Stimulated activated effector memory CD8-positive, alpha-beta T cell treated with anti-CD3 and anti-CD28 coated beads, Interleukin-12 subunit alpha, Interleukin-12 subunit beta, amount 100 ng/mL, for 72 hours (primary cell): ENCODE results near the gene SAT2.

ENCODE experiments used
- ATAC-seq: fragments of 150-1000 bp; cut with Tn5 transposase; 2 replicates; pipeline ENCODE4 v1.10.0; 2021
- DNase-seq, 2 donors: peaks; one replicate each; pipeline ENCODE4 v3.0.0; 2021 to 2022; ENCODE audit warnings: low spot score in 2 of 2
- H3K27ac Mint-ChIP-seq: one replicate; pipeline ENCODE4 v1.8.0; 2022; ENCODE audit warnings: mild to moderate bottlenecking, mixed read lengths
- H3K36me3 Mint-ChIP-seq: one replicate; pipeline ENCODE4 v1.8.0; 2022; ENCODE audit warnings: mild to moderate bottlenecking, mixed read lengths
- H3K4me1 Mint-ChIP-seq: one replicate; pipeline ENCODE4 v1.8.0; 2022; ENCODE audit warnings: mixed read lengths
- H3K4me3 Mint-ChIP-seq: one replicate; pipeline ENCODE4 v1.8.0; 2022; ENCODE audit warnings: mild to moderate bottlenecking, mixed read lengths
- H3K9me3 Mint-ChIP-seq: one replicate; pipeline ENCODE4 v1.8.0; 2022; ENCODE audit warnings: mixed read lengths

Gene SAT2

DNA sequence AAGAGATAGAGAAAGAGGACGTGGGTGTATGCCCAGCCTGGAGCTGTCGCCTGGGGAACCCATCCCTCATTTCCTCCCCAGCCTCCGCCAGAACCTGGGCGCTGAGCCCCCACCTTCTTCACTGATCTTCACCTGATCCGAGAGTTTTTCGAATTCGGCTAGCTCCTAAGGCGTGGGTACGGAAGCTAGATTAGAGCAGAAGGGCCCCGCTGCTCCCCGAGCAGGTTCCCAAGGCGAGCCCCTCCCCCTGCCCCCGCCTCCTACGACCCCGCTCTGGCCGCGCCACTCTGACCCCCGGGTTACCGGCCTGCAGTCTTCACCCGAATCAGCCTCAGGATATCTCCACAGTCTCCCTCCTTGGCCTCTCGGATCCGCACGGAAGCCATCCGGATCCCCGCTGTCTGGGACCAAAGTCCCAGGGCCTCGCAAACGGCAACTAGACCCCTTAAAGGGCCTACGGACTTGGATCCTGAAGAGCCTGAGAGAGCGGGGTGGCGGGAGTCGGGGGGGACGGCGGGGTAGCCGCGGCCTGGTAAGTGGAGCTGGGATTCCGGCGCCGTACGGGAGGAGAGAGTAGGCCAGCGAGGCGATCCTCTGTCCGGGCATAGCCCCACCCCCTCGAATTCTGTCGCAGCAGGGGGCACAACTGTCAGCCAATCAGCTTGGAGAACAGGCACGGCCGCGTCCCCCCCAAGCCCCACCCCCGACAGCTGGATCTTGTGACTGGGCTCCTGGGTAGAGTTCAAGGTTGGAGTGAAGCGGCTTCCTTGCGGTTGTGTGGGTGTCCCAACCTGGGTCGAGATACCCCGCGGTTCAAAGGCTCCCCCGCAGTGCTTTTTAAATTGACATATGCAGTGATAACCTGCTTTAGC, at the start of gene SAT2:
SAT2 (minus strand) TSS at position 572 of the 872 bp plus-strand sequence; CDS start at position 386, 186 bp downstream.
- peaks cover 12% of the 10 kb centered on the region for H3K4me1 Mint-ChIP-seq
- H3K36me3 Mint-ChIP-seq: peaks cover 18% of the 10 kb centered on the region
- peak within 1 kb of the TSS; percentile 85 for H3K4me3 Mint-ChIP-seq
- ATAC-seq (peak; percentile 96), DNase-seq (peak; percentile 65 to 90)
- H3K27ac Mint-ChIP-seq: peak within 1 kb of the TSS; percentile 78
- H3K9me3 Mint-ChIP-seq: no peaks in the 10 kb centered on the region

DNA sequence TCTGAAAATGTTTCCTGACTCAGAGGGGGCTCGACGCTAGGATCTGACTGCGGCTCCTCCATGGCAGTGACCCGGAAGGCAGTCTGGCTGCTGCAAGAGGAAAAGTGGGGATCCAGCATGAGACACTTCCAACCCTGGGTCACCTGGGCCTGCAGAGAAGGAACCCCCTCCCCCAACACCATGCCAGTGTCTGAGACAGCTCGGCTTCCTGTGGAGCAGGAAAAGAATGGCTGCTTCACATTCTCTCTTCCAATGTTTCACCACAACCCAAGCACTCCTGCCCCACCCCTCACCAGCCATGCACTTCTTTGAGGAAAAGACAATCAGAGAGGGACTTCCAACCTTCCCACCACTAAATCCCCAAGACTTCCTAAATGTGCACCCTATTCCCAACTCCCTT, 48.9 kb upstream of the SAT2 start:
- H3K36me3 Mint-ChIP-seq: peaks cover 66% of the 10 kb centered on the region
- H3K4me1 Mint-ChIP-seq: peaks cover 8% of the 10 kb centered on the region
- H3K9me3 Mint-ChIP-seq: peaks cover 4% of the 10 kb centered on the region
- H3K27ac Mint-ChIP-seq: peak overlapping the region; percentile 26
- no peak overlapping the region for H3K4me3 Mint-ChIP-seq
- no peak for ATAC-seq
- no peak for DNase-seq

GRCh38 chr17:7674934-7675333, 47.3 kb upstream of the SAT2 start:
- ATAC-seq (no peak), DNase-seq (no peak)
- Mint-ChIP-seq H3K36me3 (peaks cover 72% of the 10 kb centered on the region), H3K4me1 (peaks cover 8% of the 10 kb centered on the region), H3K4me3 (no peak overlapping the region), H3K27ac (no peak overlapping the region), H3K9me3 (peaks cover 4% of the 10 kb centered on the region)

DNA sequence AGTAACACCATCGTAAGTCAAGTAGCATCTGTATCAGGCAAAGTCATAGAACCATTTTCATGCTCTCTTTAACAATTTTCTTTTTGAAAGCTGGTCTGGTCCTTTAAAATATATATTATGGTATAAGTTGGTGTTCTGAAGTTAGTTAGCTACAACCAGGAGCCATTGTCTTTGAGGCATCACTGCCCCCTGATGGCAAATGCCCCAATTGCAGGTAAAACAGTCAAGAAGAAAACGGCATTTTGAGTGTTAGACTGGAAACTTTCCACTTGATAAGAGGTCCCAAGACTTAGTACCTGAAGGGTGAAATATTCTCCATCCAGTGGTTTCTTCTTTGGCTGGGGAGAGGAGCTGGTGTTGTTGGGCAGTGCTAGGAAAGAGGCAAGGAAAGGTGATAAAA, 45.6 kb upstream of the SAT2 start:
- H3K27ac Mint-ChIP-seq: no peak overlapping the region
- H3K36me3 Mint-ChIP-seq: peaks cover 89% of the 10 kb centered on the region
- peaks cover 4% of the 10 kb centered on the region for H3K9me3 Mint-ChIP-seq
- no peak overlapping the region for H3K4me3 Mint-ChIP-seq
- peaks cover 8% of the 10 kb centered on the region for H3K4me1 Mint-ChIP-seq
- ATAC-seq: no peak
- DNase-seq: peak in 1 of 2 donors; percentile 71

DNA sequence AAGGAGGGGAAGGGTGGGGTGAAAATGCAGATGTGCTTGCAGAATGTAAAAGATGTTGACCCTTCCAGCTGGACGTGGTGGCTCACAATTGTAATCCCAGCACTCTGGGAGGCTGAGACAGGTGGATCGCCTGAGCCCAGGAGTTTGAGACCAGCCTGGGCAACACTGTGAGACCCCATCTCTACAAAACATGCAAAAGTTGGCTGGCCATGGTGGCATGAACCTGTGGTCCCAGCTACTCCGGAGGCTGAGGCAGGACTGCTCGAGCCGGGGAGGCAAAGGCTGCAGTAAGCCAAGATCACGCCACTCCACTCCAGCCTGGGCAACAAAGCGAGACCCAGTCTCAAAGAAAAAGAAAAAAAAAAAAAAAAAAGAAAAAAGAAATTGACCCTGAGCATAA, 40.9 kb upstream of the SAT2 start:
- DNase-seq: no peak
- H3K27ac Mint-ChIP-seq: no peak overlapping the region
- no peak for ATAC-seq
- no peaks in the 10 kb centered on the region for H3K9me3 Mint-ChIP-seq
- peaks cover 85% of the 10 kb centered on the region for H3K36me3 Mint-ChIP-seq
- H3K4me1 Mint-ChIP-seq: no peaks in the 10 kb centered on the region
- H3K4me3 Mint-ChIP-seq: no peak overlapping the region

GRCh38 chr17:7667656-7668406, 40.2 kb upstream of the SAT2 start:
- Mint-ChIP-seq H3K4me3 (no peak overlapping the region), H3K27ac (peak overlapping the region; percentile 85), H3K9me3 (no peaks in the 10 kb centered on the region), H3K4me1 (no peaks in the 10 kb centered on the region), H3K36me3 (peaks cover 78% of the 10 kb centered on the region)
- ATAC-seq (no peak), DNase-seq (no peak)

GRCh38 chr17:7656958-7657609, 29.5 kb upstream of the SAT2 start:
- no peak for ATAC-seq
- Mint-ChIP-seq H3K9me3 (no peaks in the 10 kb centered on the region), H3K4me1 (no peaks in the 10 kb centered on the region), H3K27ac (no peak overlapping the region), H3K4me3 (no peak overlapping the region), H3K36me3 (no peaks in the 10 kb centered on the region)
- no peak for DNase-seq

DNA sequence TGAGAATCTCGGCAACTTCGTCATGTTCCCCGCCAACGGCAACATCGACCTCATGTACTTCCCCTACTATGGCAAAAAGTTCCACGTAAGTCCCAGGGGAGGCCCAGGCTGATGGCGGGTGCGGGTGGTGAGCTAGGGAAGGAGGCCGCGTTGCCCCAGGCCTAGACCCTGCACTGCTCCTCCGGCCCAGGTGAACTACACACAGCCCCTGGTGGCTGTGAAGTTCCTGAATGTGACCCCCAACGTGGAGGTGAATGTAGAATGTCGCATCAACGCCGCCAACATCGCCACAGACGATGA, 27.9 kb upstream of the SAT2 start:
- Mint-ChIP-seq H3K4me1 (peaks cover 9% of the 10 kb centered on the region), H3K36me3 (no peaks in the 10 kb centered on the region), H3K4me3 (no peak overlapping the region), H3K9me3 (no peaks in the 10 kb centered on the region), H3K27ac (no peak overlapping the region)
- ATAC-seq (no peak), DNase-seq (no peak)

GRCh38 chr17:7654832-7655540, 27.4 kb upstream of the SAT2 start:
- H3K4me3 Mint-ChIP-seq: no peak overlapping the region
- no peak for ATAC-seq
- H3K9me3 Mint-ChIP-seq: no peaks in the 10 kb centered on the region
- no peaks in the 10 kb centered on the region for H3K36me3 Mint-ChIP-seq
- DNase-seq: no peak
- H3K27ac Mint-ChIP-seq: no peak overlapping the region
- peaks cover 14% of the 10 kb centered on the region for H3K4me1 Mint-ChIP-seq

- Mint-ChIP-seq H3K4me1 (peaks cover 18% of the 10 kb centered on the region), H3K27ac (no peak overlapping the region), H3K36me3 (no peaks in the 10 kb centered on the region), H3K4me3 (peak overlapping the region; percentile 75), H3K9me3 (no peaks in the 10 kb centered on the region)
- DNase-seq (no peak), ATAC-seq (no peak)
These were observed 25.1 kb upstream of the SAT2 start for GRCh38 chr17:7652388-7653356.

DNA sequence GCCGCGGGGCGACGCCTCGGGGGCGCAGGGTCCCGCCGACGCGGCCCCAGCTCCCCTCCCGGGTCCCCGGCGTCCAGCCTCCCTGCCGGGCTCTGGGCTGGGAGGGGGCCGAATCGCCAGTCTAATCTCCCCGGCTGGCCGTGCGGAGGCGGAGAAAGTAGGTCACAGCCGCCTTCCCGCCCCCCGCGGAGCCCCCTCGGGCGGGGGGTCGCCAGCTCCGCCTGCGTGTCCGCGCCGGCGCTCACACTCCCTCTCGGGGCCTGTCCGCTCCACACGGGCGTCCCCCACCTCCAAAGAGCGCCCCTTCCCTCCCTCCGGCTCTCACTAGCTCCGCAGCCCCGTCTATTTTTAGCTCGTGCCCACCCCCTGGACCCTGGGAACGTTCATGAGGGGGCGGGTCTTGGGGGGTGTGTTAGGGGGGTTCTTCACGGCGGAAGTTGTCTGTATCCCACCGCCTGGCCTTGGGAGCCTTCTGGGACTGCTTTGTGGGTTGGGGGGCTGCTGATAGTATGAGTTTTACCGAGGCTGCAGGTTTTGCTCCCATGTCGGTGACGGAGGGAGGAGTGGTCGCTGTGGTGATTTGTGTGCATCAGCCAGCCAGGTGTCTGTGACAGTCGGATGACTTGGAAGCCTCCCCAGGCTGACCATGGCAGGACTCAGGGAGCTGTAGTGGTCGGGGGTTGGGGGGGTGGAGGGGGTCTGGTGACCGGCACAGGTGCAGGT, 24.2 kb upstream of the SAT2 start:
- ATAC-seq: no peak
- Mint-ChIP-seq H3K36me3 (no peaks in the 10 kb centered on the region), H3K4me1 (peaks cover 18% of the 10 kb centered on the region), H3K9me3 (no peaks in the 10 kb centered on the region), H3K4me3 (peak overlapping the region; percentile 75), H3K27ac (no peak overlapping the region)
- no peak for DNase-seq

DNA sequence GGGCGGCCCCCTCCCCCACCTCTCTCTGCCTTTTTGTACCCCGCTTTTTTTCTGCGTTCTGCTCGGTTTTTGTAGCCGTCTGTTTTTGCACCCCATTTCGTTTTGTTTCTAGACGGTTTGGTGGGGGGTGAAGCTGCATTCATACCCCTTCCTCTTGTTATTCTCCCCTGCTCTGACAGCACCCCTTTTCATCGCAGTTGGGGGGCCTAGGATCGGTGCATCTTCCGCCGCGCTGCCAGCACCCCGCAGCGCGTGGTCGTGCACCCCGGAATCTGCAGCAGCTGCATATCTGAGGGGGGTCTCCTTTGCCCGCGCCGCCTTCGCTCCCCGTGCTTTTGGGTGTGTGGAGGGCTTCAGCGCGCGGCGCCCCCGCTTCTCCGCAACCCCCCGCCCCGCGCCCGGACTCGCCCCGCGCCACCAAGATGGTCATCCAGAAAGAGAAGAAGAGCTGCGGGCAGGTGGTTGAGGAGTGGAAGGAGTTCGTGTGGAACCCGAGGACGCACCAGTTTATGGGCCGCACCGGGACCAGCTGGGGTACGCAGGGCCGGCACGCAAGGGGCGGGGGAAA, 23.6 kb upstream of the SAT2 start:
- no peak overlapping the region for H3K27ac Mint-ChIP-seq
- DNase-seq (no peak), ATAC-seq (no peak)

GRCh38 chr17:7650509-7651096, 23.0 kb upstream of the SAT2 start, which contains the start of gene ATP1B2:
ATP1B2 (plus strand) TSS chr17:7650926; CDS start chr17:7651519, 593 bp downstream.
- DNase-seq (peak; percentile 42 to 76), ATAC-seq (peak; percentile 86)
- no peaks in the 10 kb centered on the region for H3K36me3 Mint-ChIP-seq
- no peaks in the 10 kb centered on the region for H3K9me3 Mint-ChIP-seq
- peak within 1 kb of the TSS; percentile 75 for H3K4me3 Mint-ChIP-seq
- peaks cover 18% of the 10 kb centered on the region for H3K4me1 Mint-ChIP-seq
- H3K27ac Mint-ChIP-seq: peak within 1 kb of the TSS; percentile 10

More for the DNA sequence above, 23.6 kb upstream of the SAT2 start:
- Mint-ChIP-seq H3K4me3 (peak overlapping the region; percentile 75), H3K36me3 (no peaks in the 10 kb centered on the region), H3K9me3 (no peaks in the 10 kb centered on the region), H3K4me1 (peaks cover 18% of the 10 kb centered on the region)
